Ectodermal cell (in vitro differentiated cells): ENCODE results near the gene TRIM6.

Experiments used
- H3K27ac ChIP-seq: 2 replicates; pipeline ENCODE4 v1.7.0; 2013; ENCODE audit warnings: mild to moderate bottlenecking, low read depth, low read length; ENCODE audit not compliant: insufficient read depth, poor library complexity, severe bottlenecking
- H3K27me3 ChIP-seq: 2 replicates; pipeline ENCODE4 v1.7.0; 2013; ENCODE audit warnings: mild to moderate bottlenecking, low read length; ENCODE audit not compliant: insufficient read depth, control insufficient read depth, poor library complexity, severe bottlenecking
- H3K36me3 ChIP-seq: one replicate; pipeline ENCODE4 v1.7.0; 2013; ENCODE audit warnings: low read length; ENCODE audit not compliant: control insufficient read depth, insufficient read depth
- H3K4me1 ChIP-seq: one replicate; pipeline ENCODE4 v1.7.0; 2013; ENCODE audit warnings: low read length; ENCODE audit not compliant: control insufficient read depth, insufficient read depth
- H3K4me3 ChIP-seq: 2 replicates; pipeline ENCODE4 v1.7.0; 2013; ENCODE audit warnings: low read depth, low read length, control low read depth; ENCODE audit not compliant: insufficient read depth
- H3K9me3 ChIP-seq: 2 replicates; pipeline ENCODE4 v1.7.0; 2013; ENCODE audit warnings: mild to moderate bottlenecking, low read length, moderate library complexity; ENCODE audit not compliant: control insufficient read depth
- WGBS, 2 experiments: methylation state at CpG; one replicate each; pipeline ENCODE4 v1.1.7; 2013; ENCODE audit warnings: missing lambda C conversion rate in 2 of 2; 5-methylcytosine and 5-hydroxymethylcytosine counted together

TRIM6 gene

GRCh38 chr11:5658318-5658717 is 61.9 kb downstream of the TRIM6 start:
- no peaks in the 10 kb centered on the region for H3K4me1 ChIP-seq
- no peaks in the 10 kb centered on the region for H3K27me3 ChIP-seq
- 89 to 93% methylated on average over 5 of the region's 5 CpGs for WGBS, 2 experiments
- no peak overlapping the region for H3K27ac ChIP-seq
- H3K4me3 ChIP-seq = no peak overlapping the region
- H3K9me3 ChIP-seq = no peaks in the 10 kb centered on the region
- no peaks in the 10 kb centered on the region for H3K36me3 ChIP-seq
